ENCODE data around the gene SIRPG.
"Not testable (repeated sequence)": the region's sequence is repeated elsewhere in the genome, so short reads cannot be mapped to it uniquely, and the experiment has no call there.

Gene SIRPG

DNA sequence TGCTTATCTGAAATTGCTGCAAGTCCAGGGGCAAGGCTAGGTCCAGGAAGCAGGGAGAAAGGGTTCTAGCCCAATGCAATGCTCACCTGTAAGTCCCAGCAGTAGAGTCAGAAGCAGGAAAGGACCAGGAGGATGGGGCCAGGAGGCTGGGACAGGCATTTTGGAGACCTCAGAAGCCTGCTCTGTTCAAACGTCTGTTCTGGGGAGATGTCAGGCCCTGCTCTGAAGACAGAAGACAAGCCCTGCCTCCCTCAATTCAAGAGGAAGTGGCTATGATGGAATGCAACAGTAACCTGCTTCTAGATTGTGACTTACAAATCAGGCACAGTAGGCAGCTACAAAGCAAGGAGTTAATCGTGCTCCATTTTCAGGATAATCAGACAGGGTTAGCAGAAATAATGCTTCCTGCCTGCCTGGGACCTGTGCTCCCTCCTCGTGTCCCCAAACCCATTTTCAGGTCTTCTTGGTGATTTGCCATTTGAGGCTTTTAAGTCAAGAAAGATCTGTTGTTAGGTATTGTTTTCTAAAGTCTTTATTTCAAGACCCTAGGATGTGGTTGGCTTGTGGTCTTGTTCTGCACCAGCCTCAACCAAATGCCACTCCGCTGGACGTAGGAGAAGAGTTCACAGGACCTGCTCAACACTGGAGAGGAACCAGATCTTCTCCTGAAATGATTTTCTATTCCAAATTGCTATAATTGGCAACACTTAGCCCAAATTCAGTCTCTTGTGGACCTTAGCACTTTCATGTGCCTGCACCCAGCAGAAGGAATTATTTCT lies at the start of gene SIRPG:
Gene SIRPG, minus strand, starts transcription at position 224 of the 779 bp plus-strand sequence. Its CDS starts 65 bp downstream, at position 159.
- in situ Hi-C loops (cut with MboI; ENCODE audit: low sequenced_read_pairs), result no loop called here

DNA sequence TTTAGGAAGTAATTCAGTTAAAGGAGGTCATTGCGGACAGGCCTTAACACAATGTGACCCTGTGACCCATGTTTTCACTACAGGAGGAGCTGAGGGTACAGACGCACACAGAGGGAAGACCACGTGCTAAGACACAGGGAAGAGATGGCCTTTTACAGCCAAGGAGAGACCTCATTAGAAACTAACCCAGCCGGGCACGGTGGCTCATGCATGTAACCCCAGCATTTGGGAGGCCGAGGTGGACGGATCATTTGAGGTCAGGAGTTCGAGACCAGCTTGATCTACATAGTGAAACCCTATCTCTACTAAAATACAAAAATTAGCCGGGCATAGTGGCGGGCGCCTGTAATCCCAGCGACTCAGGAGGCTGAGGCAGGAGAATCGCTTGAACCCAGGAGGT lies 49.3 kb upstream of the SIRPG start:
- in situ Hi-C loops (cut with MboI; ENCODE audit: low sequenced_read_pairs), result not testable (repeated sequence)

DNA sequence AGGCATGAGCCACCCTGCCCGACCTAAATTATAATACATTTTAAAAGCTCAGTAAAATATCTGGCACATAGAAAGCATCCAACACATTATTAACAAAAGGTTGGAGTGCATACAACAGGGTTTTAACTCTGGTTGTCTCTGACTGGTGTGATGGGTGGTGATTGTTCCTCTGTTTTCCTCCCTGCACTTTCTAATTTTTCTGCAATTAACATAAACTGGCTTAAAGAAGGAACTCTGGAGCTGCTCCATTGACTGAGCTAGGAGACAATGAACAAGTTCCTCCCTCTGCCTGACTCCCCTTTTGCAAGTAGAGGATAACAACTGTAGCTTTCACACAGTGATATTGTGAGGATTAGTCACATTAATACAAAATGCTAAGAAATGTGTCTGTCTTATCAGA lies 48.5 kb upstream of the SIRPG start:
- in situ Hi-C loops (cut with MboI; ENCODE audit: low sequenced_read_pairs), result no loop called here

DNA sequence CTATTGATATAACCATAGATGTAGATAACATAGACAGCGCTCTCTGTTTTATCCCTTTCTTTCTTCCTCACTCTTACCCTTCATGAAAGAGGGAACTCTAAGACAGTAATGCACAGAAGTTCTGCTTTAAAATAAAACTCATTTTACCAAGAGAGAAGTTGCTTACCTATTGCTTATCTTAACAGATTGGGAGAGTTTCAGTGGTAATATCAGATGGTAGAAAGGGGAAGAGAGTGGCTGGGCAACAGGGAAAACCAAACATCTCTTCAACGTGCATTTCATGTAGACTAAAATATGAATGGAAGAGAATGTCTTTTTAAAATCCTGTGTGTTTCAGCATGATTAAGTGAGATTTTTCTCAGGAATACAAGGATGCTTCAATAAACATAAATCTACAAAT lies 45.3 kb upstream of the SIRPG start:
- in situ Hi-C loops (cut with MboI; ENCODE audit: low sequenced_read_pairs), result no loop called here

DNA sequence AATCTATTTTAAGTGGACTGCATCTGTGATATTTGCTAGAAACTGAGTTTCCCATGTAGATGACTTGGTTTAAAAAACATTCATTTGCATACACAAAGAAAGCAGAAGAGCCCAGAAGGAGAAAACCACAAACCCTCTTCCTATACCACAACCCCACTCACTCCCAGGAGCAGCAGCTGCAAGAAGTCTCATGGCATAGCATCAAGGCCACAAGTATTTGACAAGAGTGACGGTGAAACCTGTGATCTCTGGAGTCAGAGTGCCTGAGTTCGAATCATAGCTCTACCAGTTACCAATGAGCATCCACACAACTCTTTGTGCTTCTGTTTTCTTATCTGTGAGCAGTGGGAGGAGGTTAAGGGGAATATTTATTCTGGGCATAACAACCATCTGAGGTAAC lies 44.7 kb upstream of the SIRPG start:
- in situ Hi-C loops (cut with MboI; ENCODE audit: low sequenced_read_pairs), result no loop called here

DNA sequence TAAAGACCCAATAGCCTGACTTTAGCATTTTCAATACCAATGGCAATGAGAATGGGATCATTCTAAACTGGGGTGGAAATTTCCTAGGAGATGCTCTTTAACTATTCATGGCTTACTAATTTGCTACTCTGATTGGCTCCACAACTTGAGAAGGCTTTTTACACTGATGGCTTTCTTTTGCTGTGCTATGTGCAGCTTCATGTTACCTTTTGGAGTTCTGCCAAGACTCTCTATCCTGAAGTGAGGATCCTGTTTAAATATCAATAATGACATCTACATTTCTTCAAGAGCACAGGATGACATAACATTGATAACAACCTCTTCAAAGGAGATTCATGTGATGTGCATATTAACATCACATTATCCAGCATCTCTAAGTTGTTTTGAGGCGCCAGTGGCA lies 43.4 kb upstream of the SIRPG start:
- in situ Hi-C loops (cut with MboI; ENCODE audit: low sequenced_read_pairs), result no loop called here

DNA sequence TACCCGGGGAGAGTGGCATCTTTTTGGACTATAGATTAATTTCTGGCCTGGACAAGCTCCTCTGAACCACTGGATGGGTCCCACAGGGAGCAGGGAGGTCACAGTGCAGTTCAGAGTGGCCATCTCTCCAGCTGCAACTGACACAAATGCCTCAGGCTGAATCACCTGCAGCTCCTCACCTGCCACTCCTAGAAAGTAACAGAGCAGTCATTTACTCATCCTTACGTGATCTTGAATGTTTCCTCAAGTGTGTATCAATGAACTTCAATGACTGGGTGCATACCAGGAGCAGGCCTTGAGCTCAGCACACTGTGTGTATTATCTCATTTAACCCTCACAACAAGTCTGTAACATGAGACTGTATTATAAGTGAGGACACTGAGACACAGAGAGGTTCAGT lies 40.0 kb upstream of the SIRPG start:
- in situ Hi-C loops (cut with MboI; ENCODE audit: low sequenced_read_pairs), result no loop called here

DNA sequence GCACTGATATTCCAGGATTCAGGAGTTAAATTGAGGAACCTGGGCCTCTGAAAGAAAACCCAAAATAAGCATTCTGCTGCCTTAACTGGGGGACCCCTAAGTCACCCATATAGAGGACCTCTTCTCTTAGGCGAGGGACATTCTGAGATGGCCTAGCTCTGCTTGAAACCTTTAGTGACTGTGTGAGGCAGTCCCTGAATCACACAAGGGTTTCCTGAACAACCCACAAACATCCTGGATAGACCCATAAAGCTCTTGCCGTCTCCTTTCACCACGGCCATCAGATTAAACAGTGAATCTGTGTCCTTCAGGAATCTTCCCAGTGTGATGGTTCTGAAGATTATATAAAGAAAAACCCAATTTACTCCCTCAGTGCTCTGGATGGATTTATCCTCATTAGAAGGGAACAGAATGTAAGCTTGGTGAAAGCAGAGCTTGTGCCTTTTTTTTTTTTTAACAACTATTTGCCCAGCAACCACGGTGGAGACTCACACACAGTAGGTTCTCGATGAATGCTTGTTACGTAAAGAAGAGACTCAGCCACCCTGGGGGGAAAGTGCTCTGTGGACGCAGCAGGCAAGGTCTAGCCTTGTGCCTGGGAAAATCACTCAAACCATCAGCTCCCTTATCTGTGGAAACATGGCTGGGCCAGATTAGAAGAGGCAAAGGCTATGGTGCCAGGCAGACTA lies 39.1 kb upstream of the SIRPG start:
- in situ Hi-C loops (cut with MboI; ENCODE audit: low sequenced_read_pairs), result no loop called here

DNA sequence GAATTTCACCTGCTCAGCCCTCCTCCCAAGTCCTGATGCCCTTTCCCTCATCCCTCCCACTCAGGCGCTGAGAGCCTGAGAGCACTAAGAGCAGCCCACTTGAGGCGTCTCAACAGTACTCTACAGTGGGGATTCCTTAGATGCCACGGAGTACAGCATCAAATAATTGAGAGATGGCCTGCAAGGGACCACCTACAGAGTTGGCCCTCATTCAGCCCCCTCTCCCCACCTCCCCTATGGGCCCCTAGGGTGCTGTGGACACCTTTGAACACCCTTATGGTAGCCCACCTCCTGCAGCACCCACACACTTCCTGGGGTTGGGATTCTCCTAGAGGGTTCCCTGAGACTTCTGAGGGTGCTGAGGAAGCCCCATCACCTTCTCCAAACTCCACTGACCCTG lies 37.1 kb upstream of the SIRPG start:
- in situ Hi-C loops (cut with MboI; ENCODE audit: low sequenced_read_pairs), result no loop called here

DNA sequence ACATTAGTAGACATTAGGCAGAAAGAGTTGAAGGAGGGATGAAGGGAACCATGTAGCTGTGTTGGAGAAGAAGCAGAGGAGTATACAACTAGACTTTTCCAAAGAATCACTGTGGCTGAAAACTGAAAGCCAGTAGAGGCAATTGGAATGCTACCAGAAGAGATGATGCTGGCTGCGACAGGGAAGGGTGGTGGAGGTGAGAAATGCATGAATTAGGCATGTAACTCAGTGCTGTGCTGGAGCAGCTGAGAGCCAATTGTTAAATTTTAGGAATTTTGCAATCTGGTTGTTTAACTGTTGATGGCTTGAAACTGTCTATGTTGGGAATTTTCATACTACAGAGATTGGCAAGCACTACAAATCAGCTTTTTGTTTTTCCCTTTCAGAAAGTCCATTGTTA lies 35.8 kb upstream of the SIRPG start:
- in situ Hi-C loops (cut with MboI; ENCODE audit: low sequenced_read_pairs), result no loop called here

DNA sequence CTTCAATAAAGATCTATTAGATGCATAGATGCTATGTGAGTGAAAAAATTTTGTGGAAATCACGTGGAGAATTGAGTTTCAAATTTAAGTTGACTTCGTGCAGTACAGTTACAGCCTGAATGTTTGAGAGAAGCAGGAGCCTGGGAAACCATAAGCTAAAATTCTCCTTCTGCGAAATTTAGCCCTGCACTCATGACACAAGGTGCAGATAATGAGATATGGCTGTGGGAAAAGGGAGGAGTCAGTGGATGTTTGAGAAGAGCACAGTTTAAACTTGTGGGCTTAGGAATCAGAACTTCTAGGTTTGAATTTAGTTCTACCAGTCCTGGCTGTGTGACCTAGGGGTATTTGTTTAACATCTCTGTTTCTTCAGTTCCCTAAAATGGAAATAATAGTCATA lies 32.1 kb upstream of the SIRPG start:
- in situ Hi-C loops (cut with MboI; ENCODE audit: low sequenced_read_pairs), result no loop called here

DNA sequence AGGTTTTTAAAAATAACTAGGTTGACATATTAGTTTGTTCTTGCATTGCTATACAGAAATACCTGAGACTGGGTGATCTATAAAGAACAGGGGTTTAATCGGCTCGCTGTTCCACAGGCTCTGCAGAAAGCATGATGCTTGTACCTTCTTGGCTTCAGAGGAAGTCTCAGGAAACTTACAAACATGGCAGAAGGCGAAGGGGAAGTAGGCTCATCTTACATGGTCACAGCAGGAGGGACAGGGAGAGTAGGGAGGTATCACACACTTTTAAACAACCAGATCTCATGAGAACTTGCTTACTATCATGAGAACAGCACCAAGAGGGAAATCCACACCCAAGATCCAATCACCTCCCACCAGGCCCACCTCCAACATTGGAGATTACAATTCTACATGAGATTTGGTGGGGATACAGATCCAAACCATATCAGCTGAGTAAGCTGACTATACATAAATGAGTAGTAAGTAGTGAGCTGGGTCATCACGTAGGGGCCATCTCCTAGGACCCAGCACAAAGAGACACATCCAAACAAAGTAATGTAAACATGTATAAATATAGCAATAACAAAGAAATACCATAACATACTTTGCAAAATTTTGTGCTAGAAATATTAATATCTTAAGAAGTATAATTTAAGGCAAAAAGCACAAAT lies 31.4 kb upstream of the SIRPG start:
- in situ Hi-C loops (cut with MboI; ENCODE audit: low sequenced_read_pairs), result no loop called here

DNA sequence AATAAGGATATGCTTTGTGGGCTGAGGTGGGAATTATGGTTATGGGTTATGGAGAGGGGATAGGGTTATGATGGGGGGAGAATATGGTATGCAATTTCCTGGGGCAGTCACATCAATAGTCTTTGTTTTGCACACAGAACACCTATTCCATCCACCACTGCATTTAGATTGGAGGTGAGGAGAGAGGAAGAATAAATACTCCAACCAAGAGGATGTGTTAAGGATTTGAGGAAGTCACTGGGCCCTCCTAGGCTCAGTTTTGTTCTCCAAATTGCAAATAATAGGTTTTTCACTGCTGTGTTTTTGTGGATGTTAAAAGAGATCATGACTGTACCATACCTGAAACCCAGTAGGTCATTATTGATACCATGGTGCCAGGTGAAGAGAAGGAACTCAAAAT lies 29.5 kb upstream of the SIRPG start:
- in situ Hi-C loops (cut with MboI; ENCODE audit: low sequenced_read_pairs), result no loop called here

DNA sequence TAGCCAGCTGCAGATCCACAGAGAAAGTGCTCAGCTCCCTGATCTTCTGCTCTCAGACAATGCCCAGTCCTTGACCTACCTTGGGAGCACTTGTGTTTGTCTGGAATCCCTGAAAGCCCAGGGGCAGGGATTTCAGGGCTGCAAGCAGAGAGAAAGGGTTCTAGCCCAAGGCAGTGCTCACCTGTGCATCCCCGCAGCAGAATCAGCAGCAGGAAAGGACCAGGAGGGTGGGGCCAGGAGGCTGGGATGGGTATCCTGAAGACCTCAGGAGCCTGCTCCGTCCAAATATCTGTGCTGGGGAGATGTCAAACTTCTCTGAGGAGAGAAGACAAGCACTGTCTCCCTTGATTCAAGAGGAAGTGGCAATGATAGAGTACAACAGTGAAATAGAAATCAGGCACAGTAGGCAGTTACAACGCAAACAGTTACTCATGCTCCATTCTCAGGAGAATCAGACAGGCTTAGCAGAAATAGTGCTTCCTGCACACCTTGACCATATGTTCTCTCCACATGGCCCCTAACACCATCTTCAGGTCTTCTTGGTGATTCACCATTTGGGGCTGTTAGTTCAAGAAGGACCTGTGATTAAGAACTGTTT lies 28.7 kb upstream of the SIRPG start:
- in situ Hi-C loops (cut with MboI; ENCODE audit: low sequenced_read_pairs), result no loop called here

DNA sequence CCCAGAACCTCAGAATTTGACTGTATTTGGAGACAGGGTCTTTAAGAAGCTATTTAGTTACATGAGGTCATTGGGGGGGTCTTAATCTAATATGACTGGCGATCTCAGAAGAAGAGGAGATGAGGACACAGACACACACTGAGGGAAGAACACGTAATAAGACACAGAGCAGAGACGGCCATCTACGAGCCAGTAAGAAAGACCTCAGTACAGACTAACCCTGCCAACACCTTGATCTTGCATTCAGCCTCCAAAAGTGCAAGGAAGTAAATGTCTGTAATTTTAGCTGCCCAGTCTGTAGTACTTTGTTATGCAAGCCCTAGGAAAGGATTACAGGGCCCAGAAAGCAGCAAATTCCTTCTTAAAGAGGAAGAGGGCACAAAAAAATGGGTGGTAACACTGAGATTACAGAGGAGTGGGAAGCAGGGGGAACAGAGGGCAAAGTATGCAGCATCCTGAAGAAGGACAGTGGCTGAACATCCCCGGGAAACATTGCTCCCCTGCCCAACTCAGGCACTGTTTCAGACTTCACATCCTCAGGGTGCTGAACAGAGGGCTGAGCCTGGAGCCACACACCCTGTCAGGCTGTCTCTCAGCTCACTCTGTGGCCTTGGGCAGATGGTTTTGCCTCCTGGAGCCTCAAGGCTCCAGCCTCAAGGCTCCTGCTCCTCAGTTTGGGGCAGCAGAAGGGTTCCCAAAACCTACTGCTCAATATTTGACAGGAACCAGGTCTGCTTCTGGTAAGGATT lies 27.9 kb upstream of the SIRPG start:
- in situ Hi-C loops (cut with MboI; ENCODE audit: low sequenced_read_pairs), result no loop called here

DNA sequence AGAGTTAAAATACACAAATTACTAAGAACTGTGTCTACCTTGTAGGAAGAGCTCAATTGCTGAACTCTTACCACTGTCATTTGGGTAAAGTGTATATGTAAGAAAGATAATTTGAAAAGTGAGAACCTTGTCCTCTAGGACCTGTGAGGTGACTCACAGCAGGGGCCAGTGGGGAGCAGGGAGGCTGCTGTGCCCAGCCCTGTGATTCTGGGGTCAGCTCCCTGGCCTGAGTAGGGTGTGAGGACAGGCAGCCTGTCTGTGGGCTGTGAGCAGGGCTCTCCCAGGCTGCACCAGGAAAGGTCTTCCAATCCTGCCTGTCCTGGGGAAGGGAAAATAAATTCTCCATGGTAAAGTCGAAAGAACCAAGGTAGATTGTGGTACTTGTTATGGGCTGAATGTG lies 27.3 kb upstream of the SIRPG start:
- in situ Hi-C loops (cut with MboI; ENCODE audit: low sequenced_read_pairs), result no loop called here

DNA sequence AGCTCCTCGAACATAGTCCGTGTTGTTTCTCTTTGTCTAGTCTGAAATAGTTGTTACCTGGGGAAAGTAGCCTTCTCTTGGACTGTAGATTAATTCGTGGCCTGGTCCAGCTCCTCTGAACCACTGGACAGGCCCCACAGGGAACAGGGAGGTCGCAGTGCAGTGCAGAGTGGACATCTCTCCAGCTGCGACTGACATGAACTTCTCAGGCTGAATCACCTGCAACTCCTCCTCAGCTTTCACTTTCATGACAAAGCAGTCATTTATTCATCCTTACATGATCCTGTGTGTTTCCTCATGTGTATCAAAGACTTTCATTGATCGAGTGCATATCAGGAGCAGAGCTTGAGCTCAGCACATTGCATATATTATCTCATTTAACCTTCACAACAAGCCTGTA lies 19.1 kb upstream of the SIRPG start:
- in situ Hi-C loops (cut with MboI; ENCODE audit: low sequenced_read_pairs), result no loop called here

DNA sequence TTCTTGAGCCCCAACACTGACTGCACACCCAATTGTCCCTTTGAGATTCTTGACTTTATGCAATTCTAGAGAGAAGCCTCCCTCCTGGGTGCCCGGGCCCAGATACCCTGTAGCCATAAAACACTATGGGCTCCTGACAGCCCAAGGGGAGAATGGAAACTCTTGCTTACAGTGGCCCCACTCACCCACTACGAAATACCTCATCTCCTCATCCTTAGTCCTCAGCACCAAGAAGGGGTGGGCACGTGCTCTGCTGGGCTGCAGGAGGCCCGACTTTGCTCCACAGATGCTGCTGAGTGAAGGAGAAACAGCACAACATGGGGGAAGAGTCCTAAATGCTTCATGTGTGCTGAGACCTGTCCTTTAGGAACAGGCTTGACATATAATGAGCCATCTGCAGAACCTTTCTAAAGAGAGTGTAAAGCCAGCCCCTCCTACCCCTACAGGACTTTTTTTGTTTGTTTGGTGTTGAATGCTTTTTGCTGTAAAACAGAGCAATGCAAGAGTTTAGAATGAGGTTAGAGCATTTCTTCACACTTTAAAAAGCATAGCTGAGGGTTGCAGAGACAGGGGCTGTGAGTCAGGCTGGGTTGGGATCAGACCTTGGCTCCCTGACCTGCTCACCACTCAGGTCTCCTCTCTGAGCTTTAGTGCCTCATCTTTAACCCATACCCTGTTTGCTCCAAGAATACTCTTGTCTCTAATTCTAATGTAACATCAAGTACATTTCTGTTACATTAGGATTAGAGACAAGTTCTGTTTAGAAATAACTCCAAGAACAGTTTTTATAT lies 17.6 kb upstream of the SIRPG start:
- in situ Hi-C loops (cut with MboI; ENCODE audit: low sequenced_read_pairs), result no loop called here

DNA sequence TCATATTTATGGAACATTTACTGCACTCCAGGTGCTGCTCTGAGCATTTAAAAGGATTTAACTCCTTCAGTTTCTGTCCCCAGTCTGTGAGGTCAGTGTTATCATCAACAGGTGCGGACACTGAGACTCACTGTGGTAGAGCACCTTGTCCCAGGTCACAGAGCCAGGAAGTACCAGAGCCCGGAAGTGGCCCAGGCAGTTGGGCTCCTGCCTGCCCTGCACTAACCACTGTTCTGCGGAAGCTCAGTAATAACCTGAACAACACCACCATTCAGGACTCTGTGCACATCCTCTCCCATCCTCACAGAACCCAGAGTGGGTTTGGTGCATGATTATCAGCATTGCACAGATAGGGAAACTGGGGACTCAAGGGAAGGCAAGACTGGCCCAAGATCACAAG lies 16.8 kb upstream of the SIRPG start:
- in situ Hi-C loops (cut with MboI; ENCODE audit: low sequenced_read_pairs), result no loop called here

DNA sequence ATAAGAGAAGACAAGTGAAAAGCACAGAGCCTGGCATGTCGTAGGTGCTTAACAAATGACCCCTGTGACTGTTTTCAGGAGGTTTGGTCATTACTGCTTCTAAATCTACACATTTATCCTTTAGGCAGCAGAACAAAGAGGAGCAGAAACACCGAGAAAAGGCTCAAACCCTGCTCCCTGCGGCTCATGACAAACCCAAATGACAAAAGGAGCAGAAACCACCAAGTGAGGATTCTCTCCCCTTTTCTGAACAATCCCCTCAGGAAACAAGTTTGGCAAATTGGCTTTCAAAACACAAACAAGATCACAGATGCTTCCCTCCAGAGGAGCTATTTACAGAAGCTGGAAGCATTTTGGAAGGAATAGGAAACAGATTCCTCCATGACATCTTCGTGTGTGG lies 15.8 kb upstream of the SIRPG start:
- in situ Hi-C loops (cut with MboI; ENCODE audit: low sequenced_read_pairs), result no loop called here
